Loucy (cell line): ENCODE results near the gene CUX1.

ENCODE experiments used
- H2AFZ ChIP-seq: fragments of 200-600 bp; sonication (generic); 2 replicates; pipeline ENCODE4 v1.6.0; 2016; ENCODE audit warnings: antibody characterized with exemption, mild to moderate bottlenecking, low read length, moderate library complexity
- H3F3A ChIP-seq: fragments of 200-600 bp; 2 replicates; pipeline ENCODE4 v1.6.0; 2016; ENCODE audit warnings: antibody characterized with exemption, low read depth, mild to moderate bottlenecking
- H3K27me3 ChIP-seq: fragments of 200-600 bp; sonication (generic); 2 replicates; pipeline ENCODE4 v1.6.1; 2014; ENCODE audit warnings: low read length, mild to moderate bottlenecking; ENCODE audit not compliant: insufficient read depth, poor library complexity, severe bottlenecking
- H3K36me3 ChIP-seq: fragments of 200-600 bp; sonication (generic); 2 replicates; pipeline ENCODE4 v1.6.1; 2016; ENCODE audit warnings: low read length; ENCODE audit not compliant: insufficient read depth
- H3K4me1 ChIP-seq: fragments of 200-600 bp; sonication (generic); 2 replicates; pipeline ENCODE4 v1.5.1; 2014; ENCODE audit warnings: low read length, mild to moderate bottlenecking; ENCODE audit not compliant: insufficient read depth, poor library complexity, severe bottlenecking
- H3K4me2 ChIP-seq: fragments of 200-600 bp; sonication (generic); 2 replicates; pipeline ENCODE4 v1.6.0; 2014; ENCODE audit warnings: antibody characterized with exemption, low read length, low read depth, mild to moderate bottlenecking; ENCODE audit not compliant: poor library complexity, severe bottlenecking
- H3K4me3 ChIP-seq: fragments of 200-600 bp; sonication (generic); 2 replicates; pipeline ENCODE4 v1.5.1; 2014; ENCODE audit warnings: low read length, mild to moderate bottlenecking, mixed read lengths; ENCODE audit not compliant: poor library complexity, severe bottlenecking
- H3K79me2 ChIP-seq: fragments of 200-600 bp; sonication (generic); 2 replicates; pipeline ENCODE4 v1.6.1; 2014; ENCODE audit warnings: low read length; ENCODE audit not compliant: insufficient read depth
- H3K9ac ChIP-seq: fragments of 200-600 bp; sonication (generic); 2 replicates; pipeline ENCODE4 v1.6.0; 2014; ENCODE audit warnings: mild to moderate bottlenecking, low read depth, low read length, moderate library complexity; ENCODE audit not compliant: poor library complexity, severe bottlenecking
- H3K9me2 ChIP-seq: fragments of 200-600 bp; sonication (generic); replicated peaks from 2 replicates; pipeline ENCODE4 v1.6.1; 2016; ENCODE audit warnings: low read depth, low read length, mixed read lengths
- H3K9me3 ChIP-seq: fragments of 200-600 bp; sonication (generic); 2 replicates; pipeline ENCODE4 v1.6.1; 2014; ENCODE audit warnings: mild to moderate bottlenecking, antibody characterized with exemption, low read length, low read depth; ENCODE audit not compliant: insufficient read depth
- H4K20me1 ChIP-seq: fragments of 200-600 bp; sonication (generic); 2 replicates; pipeline ENCODE4 v1.6.0; 2014; ENCODE audit warnings: antibody characterized with exemption, low read length, mild to moderate bottlenecking; ENCODE audit not compliant: insufficient read depth, poor library complexity, severe bottlenecking
- EZH2phosphoT487 ChIP-seq: fragments of 200-600 bp; IDR thresholded peaks from 2 replicates; pipeline ENCODE4 v1.6.1; 2018; ENCODE audit warnings: antibody characterized with exemption, mild to moderate bottlenecking, moderate library complexity, borderline replicate concordance
- TF ChIP-seq, protein P1 (sequence below): fragments of 200-600 bp; sonication (generic); conservative IDR thresholded peaks from 2 replicates; pipeline ENCODE4 v1.5.1; 2014; ENCODE audit warnings: mild to moderate bottlenecking, antibody characterized with exemption, low read length

CUX1 gene

DNA sequence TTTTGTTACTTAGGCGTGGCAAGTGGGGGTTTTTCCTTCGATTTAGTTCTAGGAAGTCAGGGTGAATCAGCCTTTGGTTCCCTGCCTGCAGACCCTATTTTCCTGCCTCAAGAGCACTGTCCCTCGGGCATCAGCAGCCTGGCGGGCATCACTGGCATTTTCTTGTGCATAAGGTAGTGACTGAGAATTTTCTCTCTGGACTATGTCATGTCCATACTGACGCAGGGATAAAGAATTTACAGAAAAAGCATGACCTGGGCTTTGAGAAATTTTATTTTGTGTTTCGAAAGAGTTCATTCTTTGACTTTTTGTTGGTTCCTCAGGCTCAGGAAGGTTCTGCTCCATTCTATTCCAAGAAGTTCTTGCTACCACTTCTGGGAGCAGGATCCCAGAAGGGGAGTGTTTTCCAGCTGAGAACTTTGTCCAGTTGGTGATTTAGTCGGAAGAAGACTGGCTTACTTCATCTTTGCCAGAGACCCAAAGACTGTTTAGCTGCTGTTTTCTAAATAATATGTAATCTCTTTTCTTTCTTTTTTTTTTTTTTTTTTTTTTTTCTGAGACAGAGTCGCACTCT, 255.3 kb downstream of the CUX1 start:
- Histone ChIP-seq H3K4me2 (no peak overlapping the region), H2AFZ (no peak overlapping the region), H3K9me3 (peaks cover 8% of the 10 kb centered on the region; the same call in 1 of the 2 replicates), H3K4me3 (no peak overlapping the region), H3K4me1 (peaks cover 11% of the 10 kb centered on the region), H3F3A (no peaks in the 10 kb centered on the region), H3K27me3 (no peaks in the 10 kb centered on the region), H3K36me3 (peaks cover 52% of the 10 kb centered on the region), H3K9ac (no peak overlapping the region), H3K9me2 (no peaks in the 10 kb centered on the region), H4K20me1 (peaks cover 5% of the 10 kb centered on the region), H3K79me2 (peaks cover 5% of the 10 kb centered on the region; the same call in 1 of the 2 replicates)
- TF ChIP-seq, protein P1, sequence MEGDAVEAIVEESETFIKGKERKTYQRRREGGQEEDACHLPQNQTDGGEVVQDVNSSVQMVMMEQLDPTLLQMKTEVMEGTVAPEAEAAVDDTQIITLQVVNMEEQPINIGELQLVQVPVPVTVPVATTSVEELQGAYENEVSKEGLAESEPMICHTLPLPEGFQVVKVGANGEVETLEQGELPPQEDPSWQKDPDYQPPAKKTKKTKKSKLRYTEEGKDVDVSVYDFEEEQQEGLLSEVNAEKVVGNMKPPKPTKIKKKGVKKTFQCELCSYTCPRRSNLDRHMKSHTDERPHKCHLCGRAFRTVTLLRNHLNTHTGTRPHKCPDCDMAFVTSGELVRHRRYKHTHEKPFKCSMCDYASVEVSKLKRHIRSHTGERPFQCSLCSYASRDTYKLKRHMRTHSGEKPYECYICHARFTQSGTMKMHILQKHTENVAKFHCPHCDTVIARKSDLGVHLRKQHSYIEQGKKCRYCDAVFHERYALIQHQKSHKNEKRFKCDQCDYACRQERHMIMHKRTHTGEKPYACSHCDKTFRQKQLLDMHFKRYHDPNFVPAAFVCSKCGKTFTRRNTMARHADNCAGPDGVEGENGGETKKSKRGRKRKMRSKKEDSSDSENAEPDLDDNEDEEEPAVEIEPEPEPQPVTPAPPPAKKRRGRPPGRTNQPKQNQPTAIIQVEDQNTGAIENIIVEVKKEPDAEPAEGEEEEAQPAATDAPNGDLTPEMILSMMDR = no peak
- no peak for TF ChIP-seq EZH2phosphoT487

DNA sequence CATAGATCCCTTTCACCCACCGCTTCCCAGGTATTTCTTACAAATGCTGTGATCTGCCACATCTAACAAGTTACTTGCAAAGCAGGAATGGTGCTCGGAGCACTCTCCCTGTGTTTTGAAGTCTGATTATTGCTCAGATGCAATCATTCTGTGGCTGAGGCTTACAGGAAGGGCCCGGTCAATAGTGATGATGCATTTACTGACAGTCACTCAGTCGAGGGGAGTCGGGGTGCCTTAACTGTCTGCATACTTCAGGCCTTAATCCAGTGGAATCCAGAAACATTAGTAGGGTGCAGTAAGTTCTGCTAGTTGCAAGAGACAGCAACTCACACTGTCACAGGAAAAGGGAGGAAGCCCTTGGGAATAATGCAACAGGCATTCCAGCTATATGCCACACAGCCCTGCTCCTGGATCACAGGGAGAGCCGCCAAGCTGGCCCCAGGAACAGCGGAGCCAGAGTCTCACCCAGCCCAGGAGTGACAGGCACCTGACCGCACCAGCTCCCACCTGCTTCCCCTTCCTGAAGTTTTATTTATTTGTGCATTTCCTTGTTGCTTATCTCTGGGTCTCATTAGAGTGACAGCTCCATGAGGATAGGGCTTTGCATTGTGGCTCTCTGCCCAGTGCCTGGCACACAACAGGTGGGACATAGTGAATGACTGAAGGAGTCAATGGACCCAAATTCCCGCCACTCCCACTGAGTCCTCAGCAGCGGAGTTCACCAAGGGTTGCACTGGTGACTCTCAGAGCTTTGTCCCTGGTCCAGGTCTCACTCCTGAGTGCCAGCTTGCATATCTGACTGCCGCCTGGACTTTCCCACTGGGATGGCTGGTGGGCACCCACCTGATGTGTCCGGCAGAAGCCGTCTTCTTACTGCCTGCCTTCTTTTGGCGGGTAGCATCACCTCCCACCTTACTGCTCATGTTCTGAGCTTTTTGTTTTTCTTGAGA, 256.8 kb downstream of the CUX1 start:
- Histone ChIP-seq H3F3A (no peaks in the 10 kb centered on the region), H3K36me3 (peaks cover 46% of the 10 kb centered on the region), H3K9me3 (peaks cover 8% of the 10 kb centered on the region; the same call in 1 of the 2 replicates), H2AFZ (no peak overlapping the region), H4K20me1 (peaks cover 5% of the 10 kb centered on the region), H3K9me2 (no peaks in the 10 kb centered on the region), H3K9ac (no peak overlapping the region), H3K27me3 (no peaks in the 10 kb centered on the region), H3K79me2 (peaks cover 8% of the 10 kb centered on the region; the same call in 1 of the 2 replicates), H3K4me3 (no peak overlapping the region), H3K4me2 (no peak overlapping the region), H3K4me1 (peaks cover 12% of the 10 kb centered on the region)
- TF ChIP-seq EZH2phosphoT487 = no peak
- TF ChIP-seq, protein P1 = no peak

DNA sequence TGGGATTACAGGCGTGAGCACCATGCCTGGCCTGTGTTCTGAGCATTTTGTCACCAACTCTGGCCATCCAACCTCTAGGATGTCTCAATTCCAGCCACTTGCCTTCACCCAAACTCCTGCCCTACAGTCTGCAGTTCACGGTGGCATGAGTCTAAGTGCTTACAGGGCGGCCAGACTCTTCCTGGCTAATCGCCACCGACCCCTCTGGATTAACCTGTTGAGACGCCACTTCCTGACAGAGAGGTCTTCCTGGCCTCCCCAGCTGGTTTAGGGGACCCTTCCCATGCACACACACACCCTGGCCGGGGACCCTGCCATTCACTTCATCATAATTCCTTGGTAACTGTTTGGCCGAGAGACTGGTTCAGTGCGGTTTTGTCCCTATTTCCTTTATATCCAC, 257.7 kb downstream of the CUX1 start:
- Histone ChIP-seq H3K9me2 (no peaks in the 10 kb centered on the region), H3K4me2 (no peak overlapping the region), H3F3A (no peaks in the 10 kb centered on the region), H3K79me2 (peaks cover 8% of the 10 kb centered on the region; the same call in 1 of the 2 replicates), H3K9me3 (peaks cover 8% of the 10 kb centered on the region; the same call in 1 of the 2 replicates), H4K20me1 (peaks cover 5% of the 10 kb centered on the region), H3K36me3 (peaks cover 45% of the 10 kb centered on the region), H2AFZ (no peak overlapping the region), H3K9ac (no peak overlapping the region), H3K4me3 (no peak overlapping the region), H3K4me1 (peaks cover 12% of the 10 kb centered on the region), H3K27me3 (no peaks in the 10 kb centered on the region)
- no peak for TF ChIP-seq EZH2phosphoT487
- TF ChIP-seq, protein P1 = no peak
